GM12874 (cell line): Measurements from ENCODE around the gene MXD3.

Experiments
- CTCF ChIP-seq: IDR thresholded peaks from 2 replicates; pipeline ENCODE4 v1.5.1; 2011; ENCODE audit warnings: low read depth, mild to moderate bottlenecking, control low read depth, low read length, moderate library complexity; ENCODE audit not compliant: insufficient read depth

Gene MXD3

GRCh38 chr5:177309351-177310191 lies 2.1 kb downstream of the MXD3 start:
- peak; percentile 95 for TF ChIP-seq CTCF

DNA sequence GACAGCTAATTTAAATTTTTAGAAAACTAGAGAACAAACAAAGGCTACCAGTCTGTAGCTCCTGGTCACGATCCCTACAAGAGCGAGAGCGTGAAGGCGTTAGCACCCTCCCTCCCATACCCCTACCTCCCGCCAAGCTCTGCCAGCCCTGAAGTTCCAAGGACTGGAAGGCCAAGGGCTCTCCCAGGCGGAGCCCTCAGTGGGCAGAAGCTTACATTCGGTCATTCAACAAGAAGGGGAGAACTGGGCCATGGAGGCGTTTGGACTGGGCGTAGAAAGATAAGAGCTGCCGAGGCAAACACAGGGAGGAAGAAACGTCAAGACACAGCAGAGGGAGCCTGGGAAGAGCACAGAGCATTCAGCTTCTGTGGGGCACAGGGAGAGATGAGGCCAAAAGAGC lies 3.0 kb downstream of the MXD3 start:
- TF ChIP-seq CTCF: no peak

- TF ChIP-seq CTCF: no peak
Measured at GRCh38 chr5:177307544-177308363, 3.9 kb downstream of the MXD3 start.

GRCh38 chr5:177306674-177307543 lies 4.8 kb downstream of the MXD3 start:
- no peak for TF ChIP-seq CTCF

DNA sequence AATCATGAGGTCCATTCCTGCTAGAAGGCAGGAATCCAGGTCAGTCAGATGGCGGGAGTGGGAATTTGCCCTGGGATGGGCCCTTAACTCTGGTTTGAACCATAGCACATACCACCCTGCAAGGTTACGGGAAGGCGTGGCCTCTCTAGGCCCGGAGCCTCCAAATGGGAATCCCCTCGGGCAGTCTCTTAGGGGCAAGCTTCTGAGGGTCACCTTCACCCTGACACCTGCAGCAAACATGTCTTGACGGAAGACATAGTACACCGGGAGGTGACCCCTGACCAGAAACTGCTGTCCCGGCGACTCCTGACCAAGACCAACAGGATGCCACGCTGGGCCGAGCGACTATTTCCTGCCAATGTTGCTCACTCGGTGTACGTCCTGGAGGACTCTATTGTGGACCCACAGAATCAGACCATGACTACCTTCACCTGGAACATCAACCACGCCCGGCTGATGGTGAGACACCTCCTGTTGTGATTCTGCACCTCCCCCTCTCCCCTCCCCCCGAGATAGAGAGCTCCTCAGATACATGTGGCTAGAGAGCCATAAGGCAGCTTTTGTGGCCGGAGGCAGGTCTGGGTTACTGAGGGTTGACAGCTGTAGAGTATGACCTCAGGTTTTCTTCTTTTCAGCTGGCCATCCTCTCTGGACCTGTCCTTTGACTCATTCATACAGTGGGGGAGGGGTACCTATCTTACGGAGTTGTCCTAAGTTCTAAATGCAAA lies 7.1 kb downstream of the MXD3 start:
- TF ChIP-seq CTCF: no peak

DNA sequence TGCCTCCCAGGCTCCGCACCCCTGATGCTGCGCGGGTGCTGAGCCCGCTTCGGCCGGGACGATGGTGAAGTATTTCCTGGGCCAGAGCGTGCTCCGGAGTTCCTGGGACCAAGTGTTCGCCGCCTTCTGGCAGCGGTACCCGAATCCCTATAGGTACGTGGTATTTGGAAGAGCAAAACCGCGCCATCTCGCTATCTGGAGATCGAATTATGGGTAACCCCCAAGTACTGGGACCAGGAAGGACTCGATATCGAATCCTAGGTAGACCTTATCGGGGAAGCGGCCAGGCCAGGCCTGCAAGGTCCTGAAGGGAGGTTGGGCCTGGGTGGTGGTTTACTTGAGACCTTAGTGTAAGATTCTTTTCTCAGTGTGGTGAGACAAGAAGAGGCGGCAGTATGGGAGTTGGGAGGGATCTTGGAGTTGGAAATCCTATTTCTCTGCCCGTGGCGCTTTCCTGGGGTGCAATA lies 7.7 kb downstream of the MXD3 start:
- no peak for TF ChIP-seq CTCF
